GM23338 (cell line): Measurements from ENCODE around the gene RCL1. TPM values are rescaled to one million over a fixed set of nuclear protein-coding genes. Genes with fewer than 3 reads are reported as not detected.

Source experiments
- ATAC-seq: fragments of 200-7000 bp; cut with Tn5 transposase; 3 replicates; pipeline ENCODE4 v1.9.1; 2020
- DNase-seq: peaks from one replicate; pipeline ENCODE4 v3.0.0-alpha.2; 2015; ENCODE audit warnings: low spot score
- H2AFZ ChIP-seq: fragments of 200-600 bp; sonication (generic); 2 replicates; pipeline ENCODE4 v1.8.0; 2016; ENCODE audit warnings: antibody characterized with exemption, mild to moderate bottlenecking, moderate library complexity
- H3F3A ChIP-seq: fragments of 200-600 bp; sonication (generic); replicated peaks from 2 replicates; pipeline ENCODE4 v1.8.0; 2017; ENCODE audit warnings: antibody characterized with exemption, mixed run types, low read depth
- H3K27ac ChIP-seq: fragments of 200-600 bp; sonication (generic); 2 replicates; pipeline ENCODE4 v1.6.1; 2016; ENCODE audit warnings: low read depth
- H3K27me3 ChIP-seq: fragments of 200-600 bp; sonication (generic); 2 replicates; pipeline ENCODE4 v1.8.0; 2016; ENCODE audit warnings: mild to moderate bottlenecking, mixed run types, moderate library complexity; ENCODE audit not compliant: insufficient read depth
- H3K36me3 ChIP-seq: fragments of 200-600 bp; sonication (generic); 2 replicates; pipeline ENCODE4 v1.8.0; 2016; ENCODE audit warnings: mild to moderate bottlenecking; ENCODE audit not compliant: insufficient read depth
- H3K4me1 ChIP-seq: fragments of 200-600 bp; sonication (generic); 2 replicates; pipeline ENCODE4 v1.8.0; 2016; ENCODE audit warnings: mild to moderate bottlenecking, moderate library complexity; ENCODE audit not compliant: insufficient read depth
- H3K4me2 ChIP-seq: fragments of 200-600 bp; sonication (generic); 2 replicates; pipeline ENCODE4 v1.7.1; 2017; ENCODE audit warnings: mixed run types
- H3K4me3 ChIP-seq: fragments of 200-600 bp; sonication (generic); 2 replicates; pipeline ENCODE4 v1.6.1; 2016; ENCODE audit warnings: mixed run types
- H3K79me2 ChIP-seq: fragments of 200-600 bp; sonication (generic); replicated peaks from 2 replicates; pipeline ENCODE4 v1.8.0; 2017; ENCODE audit warnings: mild to moderate bottlenecking; ENCODE audit not compliant: insufficient read depth
- H3K9me2 ChIP-seq: fragments of 200-600 bp; sonication (generic); 2 replicates; pipeline ENCODE4 v1.8.0; 2017; ENCODE audit not compliant: insufficient read depth
- H4K20me1 ChIP-seq: fragments of 200-600 bp; sonication (generic); replicated peaks from 2 replicates; pipeline ENCODE4 v1.8.0; 2017; ENCODE audit warnings: mild to moderate bottlenecking; ENCODE audit not compliant: insufficient read depth
- H3K27ac Mint-ChIP-seq: 2 replicates; pipeline ENCODE4 v1.8.0; 2020; ENCODE audit warnings: inconsistent platforms, mild to moderate bottlenecking, moderate library complexity, mixed read lengths
- H3K27me3 Mint-ChIP-seq: 3 replicates; pipeline ENCODE4 v1.8.0; 2022; ENCODE audit warnings: low read depth, mild to moderate bottlenecking, moderate library complexity, mixed read lengths, inconsistent platforms; ENCODE audit not compliant: insufficient read depth, poor library complexity
- H3K36me3 Mint-ChIP-seq: 3 replicates; pipeline ENCODE4 v1.8.0; 2021; ENCODE audit warnings: low read depth, mild to moderate bottlenecking, inconsistent platforms, moderate library complexity, mixed read lengths
- H3K4me1 Mint-ChIP-seq: 3 replicates; pipeline ENCODE4 v1.8.0; 2020; ENCODE audit warnings: mild to moderate bottlenecking, inconsistent platforms, mixed read lengths
- H3K4me3 Mint-ChIP-seq: 3 replicates; pipeline ENCODE4 v1.8.0; 2021; ENCODE audit warnings: moderate library complexity, mild to moderate bottlenecking, inconsistent platforms, mixed read lengths
- H3K9me3 Mint-ChIP-seq: 3 replicates; pipeline ENCODE4 v1.8.0; 2020; ENCODE audit warnings: moderate library complexity, mild to moderate bottlenecking, inconsistent platforms, mixed read lengths
- EZH2 ChIP-seq: fragments of 200-600 bp; sonication (generic); IDR thresholded peaks from one replicate; pipeline ENCODE4 v1.8.0; 2017; ENCODE audit warnings: antibody characterized with exemption, mild to moderate bottlenecking, low read depth; ENCODE audit not compliant: unreplicated experiment
- EZH2phosphoT487 ChIP-seq: fragments of 200-600 bp; sonication (generic); IDR thresholded peaks from one replicate; pipeline ENCODE4 v1.8.1; 2018; ENCODE audit warnings: antibody characterized with exemption; ENCODE audit not compliant: unreplicated experiment
- JUNB ChIP-seq: IDR thresholded peaks from one replicate; pipeline ENCODE4 v1.6.1; 2016; ENCODE audit warnings: antibody characterized with exemption; ENCODE audit not compliant: unreplicated experiment
- NANOG ChIP-seq: IDR thresholded peaks from 2 replicates; pipeline ENCODE4 v1.6.1; 2016; ENCODE audit warnings: antibody characterized with exemption, borderline replicate concordance
- POLR2AphosphoS5 ChIP-seq: IDR thresholded peaks from 2 replicates; pipeline ENCODE4 v1.6.1; 2016; ENCODE audit warnings: antibody characterized with exemption, low read depth
- REST ChIP-seq: IDR thresholded peaks from one replicate; pipeline ENCODE4 v1.6.1; 2018; ENCODE audit warnings: antibody characterized with exemption; ENCODE audit not compliant: unreplicated experiment
- STAT1 ChIP-seq: IDR thresholded peaks from one replicate; pipeline ENCODE4 v1.6.1; 2016; ENCODE audit warnings: antibody characterized with exemption; ENCODE audit not compliant: unreplicated experiment
- ZNF114 ChIP-seq: fragments of 250-450 bp; sonication (Bioruptor Pico); IDR thresholded peaks from 2 replicates; pipeline ENCODE4 v1.5.0; 2020; ENCODE audit warnings: mild to moderate bottlenecking, moderate library complexity
- ZNF331 ChIP-seq: fragments of 250-450 bp; sonication (Bioruptor Pico); IDR thresholded peaks from 2 replicates; pipeline ENCODE4 v1.5.0; 2020; ENCODE audit warnings: low read depth, mild to moderate bottlenecking, moderate library complexity
- polyA plus RNA-seq: library from polyadenylated mRNA; unstranded; fragments of >200 nt; fragmentation: Nextera tagmentation; extraction: Ambion mirVana; gene quantifications from 2 replicates; pipeline ENCODE4 v1.2.1, GENCODE V29; 2016
- total RNA-seq: library from RNA; depleted of rRNA; stranded (reverse); fragments of >200 nt; shearing (Covaris generic); gene quantifications from 2 replicates; pipeline ENCODE4 v1.2.3, GENCODE V29; 2014
- TF ChIP-seq, protein P1 (sequence below): fragments of 250-450 bp; sonication (Bioruptor Pico); IDR thresholded peaks from 2 replicates; pipeline ENCODE4 v1.5.0; 2020; ENCODE audit warnings: mild to moderate bottlenecking, moderate library complexity
- TF ChIP-seq, protein P2 (sequence below), 2 experiments: fragments of 200-600 bp in 1 of 2; sonication (generic) in 1 of 2; conservative IDR thresholded peaks; 2 replicates each; pipeline versions ENCODE4 v1.5.1 to v1.6.1; 2016 to 2017; ENCODE audit warnings: antibody characterized with exemption in 2 of 2, low read depth in 2 of 2, mild to moderate bottlenecking in 2 of 2, moderate library complexity in 1 of 2

Gene RCL1
- total and polyA plus RNA-seq, 2 experiments from 2014 or later: 19.3 to 41.2 TPM

DNA sequence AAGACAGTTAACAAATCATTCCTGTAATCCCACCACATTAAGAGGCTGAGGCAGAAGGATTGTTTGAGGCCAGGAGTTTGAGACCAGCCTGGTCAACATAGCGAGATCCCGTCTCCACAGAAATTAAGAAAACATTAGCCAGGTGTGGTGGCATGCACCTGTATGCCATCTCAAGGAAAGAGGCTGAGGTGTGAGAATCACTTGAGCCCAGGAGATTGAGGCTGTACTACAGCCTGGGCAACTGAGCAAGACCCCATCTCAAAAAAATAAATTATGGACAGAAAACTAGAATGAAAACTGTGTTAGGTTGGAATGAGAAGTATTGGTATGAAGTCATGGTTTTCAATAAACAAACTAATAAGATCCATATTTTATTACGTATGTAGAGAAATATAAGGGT is 28.7 kb upstream of the RCL1 start:
- Mint-ChIP-seq H3K27ac (no peak overlapping the region), H3K27me3 (peaks cover 8% of the 10 kb centered on the region), H3K4me3 (no peak overlapping the region), H3K36me3 (no peaks in the 10 kb centered on the region), H3K4me1 (peaks cover 14% of the 10 kb centered on the region), H3K9me3 (no peaks in the 10 kb centered on the region)
- Histone ChIP-seq H3K4me1 (peaks cover 9% of the 10 kb centered on the region; the same call in 1 of the 2 replicates), H3K36me3 (no peaks in the 10 kb centered on the region), H4K20me1 (no peaks in the 10 kb centered on the region), H3K4me2 (no peak overlapping the region), H3K4me3 (no peak overlapping the region), H2AFZ (no peak overlapping the region), H3K9me2 (no peaks in the 10 kb centered on the region), H3K27ac (no peak overlapping the region), H3F3A (no peaks in the 10 kb centered on the region), H3K27me3 (no peaks in the 10 kb centered on the region), H3K79me2 (no peaks in the 10 kb centered on the region)
- TF ChIP-seq NANOG: no peak
- TF ChIP-seq EZH2phosphoT487: no peak
- TF ChIP-seq ZNF114 (CRISPR knock-in tag): no peak
- TF ChIP-seq STAT1: no peak
- TF ChIP-seq, protein P1, sequence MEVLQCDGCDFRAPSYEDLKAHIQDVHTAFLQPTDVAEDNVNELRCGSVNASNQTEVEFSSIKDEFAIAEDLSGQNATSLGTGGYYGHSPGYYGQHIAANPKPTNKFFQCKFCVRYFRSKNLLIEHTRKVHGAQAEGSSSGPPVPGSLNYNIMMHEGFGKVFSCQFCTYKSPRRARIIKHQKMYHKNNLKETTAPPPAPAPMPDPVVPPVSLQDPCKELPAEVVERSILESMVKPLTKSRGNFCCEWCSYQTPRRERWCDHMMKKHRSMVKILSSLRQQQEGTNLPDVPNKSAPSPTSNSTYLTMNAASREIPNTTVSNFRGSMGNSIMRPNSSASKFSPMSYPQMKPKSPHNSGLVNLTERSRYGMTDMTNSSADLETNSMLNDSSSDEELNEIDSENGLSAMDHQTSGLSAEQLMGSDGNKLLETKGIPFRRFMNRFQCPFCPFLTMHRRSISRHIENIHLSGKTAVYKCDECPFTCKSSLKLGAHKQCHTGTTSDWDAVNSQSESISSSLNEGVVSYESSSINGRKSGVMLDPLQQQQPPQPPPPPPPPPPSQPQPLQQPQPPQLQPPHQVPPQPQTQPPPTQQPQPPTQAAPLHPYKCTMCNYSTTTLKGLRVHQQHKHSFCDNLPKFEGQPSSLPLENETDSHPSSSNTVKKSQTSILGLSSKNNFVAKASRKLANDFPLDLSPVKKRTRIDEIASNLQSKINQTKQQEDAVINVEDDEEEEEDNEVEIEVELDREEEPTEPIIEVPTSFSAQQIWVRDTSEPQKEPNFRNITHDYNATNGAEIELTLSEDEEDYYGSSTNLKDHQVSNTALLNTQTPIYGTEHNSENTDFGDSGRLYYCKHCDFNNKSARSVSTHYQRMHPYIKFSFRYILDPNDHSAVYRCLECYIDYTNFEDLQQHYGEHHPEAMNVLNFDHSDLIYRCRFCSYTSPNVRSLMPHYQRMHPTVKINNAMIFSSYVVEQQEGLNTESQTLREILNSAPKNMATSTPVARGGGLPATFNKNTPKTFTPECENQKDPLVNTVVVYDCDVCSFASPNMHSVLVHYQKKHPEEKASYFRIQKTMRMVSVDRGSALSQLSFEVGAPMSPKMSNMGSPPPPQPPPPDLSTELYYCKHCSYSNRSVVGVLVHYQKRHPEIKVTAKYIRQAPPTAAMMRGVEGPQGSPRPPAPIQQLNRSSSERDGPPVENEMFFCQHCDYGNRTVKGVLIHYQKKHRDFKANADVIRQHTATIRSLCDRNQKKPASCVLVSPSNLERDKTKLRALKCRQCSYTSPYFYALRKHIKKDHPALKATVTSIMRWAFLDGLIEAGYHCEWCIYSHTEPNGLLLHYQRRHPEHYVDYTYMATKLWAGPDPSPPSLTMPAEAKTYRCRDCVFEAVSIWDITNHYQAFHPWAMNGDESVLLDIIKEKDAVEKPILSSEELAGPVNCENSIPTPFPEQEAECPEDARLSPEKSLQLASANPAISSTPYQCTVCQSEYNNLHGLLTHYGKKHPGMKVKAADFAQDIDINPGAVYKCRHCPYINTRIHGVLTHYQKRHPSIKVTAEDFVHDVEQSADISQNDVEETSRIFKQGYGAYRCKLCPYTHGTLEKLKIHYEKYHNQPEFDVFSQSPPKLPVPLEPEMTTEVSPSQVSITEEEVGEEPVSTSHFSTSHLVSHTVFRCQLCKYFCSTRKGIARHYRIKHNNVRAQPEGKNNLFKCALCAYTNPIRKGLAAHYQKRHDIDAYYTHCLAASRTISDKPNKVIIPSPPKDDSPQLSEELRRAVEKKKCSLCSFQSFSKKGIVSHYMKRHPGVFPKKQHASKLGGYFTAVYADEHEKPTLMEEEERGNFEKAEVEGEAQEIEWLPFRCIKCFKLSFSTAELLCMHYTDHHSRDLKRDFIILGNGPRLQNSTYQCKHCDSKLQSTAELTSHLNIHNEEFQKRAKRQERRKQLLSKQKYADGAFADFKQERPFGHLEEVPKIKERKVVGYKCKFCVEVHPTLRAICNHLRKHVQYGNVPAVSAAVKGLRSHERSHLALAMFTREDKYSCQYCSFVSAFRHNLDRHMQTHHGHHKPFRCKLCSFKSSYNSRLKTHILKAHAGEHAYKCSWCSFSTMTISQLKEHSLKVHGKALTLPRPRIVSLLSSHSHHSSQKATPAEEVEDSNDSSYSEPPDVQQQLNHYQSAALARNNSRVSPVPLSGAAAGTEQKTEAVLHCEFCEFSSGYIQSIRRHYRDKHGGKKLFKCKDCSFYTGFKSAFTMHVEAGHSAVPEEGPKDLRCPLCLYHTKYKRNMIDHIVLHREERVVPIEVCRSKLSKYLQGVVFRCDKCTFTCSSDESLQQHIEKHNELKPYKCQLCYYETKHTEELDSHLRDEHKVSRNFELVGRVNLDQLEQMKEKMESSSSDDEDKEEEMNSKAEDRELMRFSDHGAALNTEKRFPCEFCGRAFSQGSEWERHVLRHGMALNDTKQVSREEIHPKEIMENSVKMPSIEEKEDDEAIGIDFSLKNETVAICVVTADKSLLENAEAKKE: no peak
- TF ChIP-seq REST: no peak
- TF ChIP-seq JUNB: no peak
- TF ChIP-seq EZH2: no peak
- TF ChIP-seq POLR2AphosphoS5: no peak
- TF ChIP-seq, protein P2, sequence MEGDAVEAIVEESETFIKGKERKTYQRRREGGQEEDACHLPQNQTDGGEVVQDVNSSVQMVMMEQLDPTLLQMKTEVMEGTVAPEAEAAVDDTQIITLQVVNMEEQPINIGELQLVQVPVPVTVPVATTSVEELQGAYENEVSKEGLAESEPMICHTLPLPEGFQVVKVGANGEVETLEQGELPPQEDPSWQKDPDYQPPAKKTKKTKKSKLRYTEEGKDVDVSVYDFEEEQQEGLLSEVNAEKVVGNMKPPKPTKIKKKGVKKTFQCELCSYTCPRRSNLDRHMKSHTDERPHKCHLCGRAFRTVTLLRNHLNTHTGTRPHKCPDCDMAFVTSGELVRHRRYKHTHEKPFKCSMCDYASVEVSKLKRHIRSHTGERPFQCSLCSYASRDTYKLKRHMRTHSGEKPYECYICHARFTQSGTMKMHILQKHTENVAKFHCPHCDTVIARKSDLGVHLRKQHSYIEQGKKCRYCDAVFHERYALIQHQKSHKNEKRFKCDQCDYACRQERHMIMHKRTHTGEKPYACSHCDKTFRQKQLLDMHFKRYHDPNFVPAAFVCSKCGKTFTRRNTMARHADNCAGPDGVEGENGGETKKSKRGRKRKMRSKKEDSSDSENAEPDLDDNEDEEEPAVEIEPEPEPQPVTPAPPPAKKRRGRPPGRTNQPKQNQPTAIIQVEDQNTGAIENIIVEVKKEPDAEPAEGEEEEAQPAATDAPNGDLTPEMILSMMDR (conservative IDR thresholded peaks at IDR 0.05; ENCODE audit: low read depth in 2 of 2): no peak
- no peak for TF ChIP-seq ZNF331 (CRISPR knock-in tag)
- ATAC-seq (no peak), DNase-seq (no peak)
